GM19395 (cell line): Measurements from ENCODE around the gene WDR19.
A peak's percentile ranks its signal among the peaks of the same experiment; 100 is the strongest.
"Not testable (repeated sequence)": the region's sequence is repeated elsewhere in the genome, so short reads cannot be mapped to it uniquely, and the experiment has no call there.

ENCODE experiments used
- ATAC-seq: cut with Tn5 transposase; IDR thresholded peaks from one replicate; pipeline ENCODE4 v1.9.1; 2021; ENCODE audit warnings: mild to moderate bottlenecking, moderate library complexity; ENCODE audit not compliant: unreplicated experiment

WDR19 gene

GRCh38 chr4:39181905-39182638, at the start of gene WDR19:
Gene WDR19 (plus strand): TSS chr4:39182529. CDS start chr4:39182558, 29 bp downstream.
- ATAC-seq = peak; percentile 99

DNA sequence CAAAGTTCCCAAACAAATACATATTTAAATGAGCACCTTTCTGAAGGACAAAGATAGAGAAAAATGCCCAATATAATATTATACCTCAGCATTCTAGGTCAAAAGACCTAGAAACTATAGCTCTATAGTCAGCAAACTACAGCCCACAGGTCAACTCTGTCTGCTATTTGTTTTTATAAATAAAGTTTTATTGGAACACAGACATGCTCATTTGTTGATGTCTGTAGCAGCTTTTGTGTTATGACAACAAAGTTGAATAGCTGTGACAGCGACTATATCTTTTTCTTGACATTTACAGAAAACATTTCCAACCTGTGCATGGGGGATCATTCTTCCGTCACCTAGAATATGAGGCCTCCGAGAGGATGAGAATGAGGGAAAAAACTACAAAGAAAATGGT, 48.7 kb upstream of the WDR19 start:
- ATAC-seq = no peak

GRCh38 chr4:39134683-39135306, 47.5 kb upstream of the WDR19 start:
- ATAC-seq = no peak

DNA sequence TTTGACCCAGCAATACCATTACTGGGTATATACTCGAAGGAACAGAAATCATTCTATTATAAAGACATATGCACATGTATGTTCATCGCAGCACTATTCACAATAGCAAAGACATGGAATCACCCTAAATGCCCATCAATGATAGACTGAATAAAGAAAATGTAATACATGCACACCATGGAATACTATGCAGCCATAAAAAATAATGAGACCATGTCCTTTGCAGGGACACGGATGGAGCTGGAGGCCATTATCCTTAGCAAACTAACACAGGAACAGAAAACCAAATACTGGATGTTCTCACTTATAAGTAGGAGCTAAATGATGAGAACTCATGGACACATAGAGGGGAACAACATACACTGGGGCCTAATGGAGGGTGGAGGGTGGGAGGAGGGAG, 44.1 kb upstream of the WDR19 start:
- not testable (repeated sequence) for ATAC-seq

DNA sequence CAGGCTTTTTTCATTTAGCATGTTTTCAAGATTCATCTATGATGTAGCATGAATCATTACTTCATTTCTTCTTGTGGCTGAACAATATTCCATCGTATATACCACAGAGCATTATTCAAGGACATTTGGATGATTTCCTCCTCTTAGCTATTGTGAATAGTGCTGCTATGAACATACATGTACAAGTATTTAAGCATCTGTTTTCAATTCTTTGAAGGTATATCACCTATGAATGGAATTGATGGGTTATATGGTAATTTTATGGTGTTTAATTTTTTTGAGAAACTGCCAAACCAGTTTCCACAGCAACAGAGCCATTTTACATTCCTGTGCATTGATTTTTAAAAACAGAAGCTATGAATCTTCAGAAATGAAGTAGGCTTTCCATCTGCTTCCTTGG, 36.1 kb upstream of the WDR19 start:
- ATAC-seq = no peak

DNA sequence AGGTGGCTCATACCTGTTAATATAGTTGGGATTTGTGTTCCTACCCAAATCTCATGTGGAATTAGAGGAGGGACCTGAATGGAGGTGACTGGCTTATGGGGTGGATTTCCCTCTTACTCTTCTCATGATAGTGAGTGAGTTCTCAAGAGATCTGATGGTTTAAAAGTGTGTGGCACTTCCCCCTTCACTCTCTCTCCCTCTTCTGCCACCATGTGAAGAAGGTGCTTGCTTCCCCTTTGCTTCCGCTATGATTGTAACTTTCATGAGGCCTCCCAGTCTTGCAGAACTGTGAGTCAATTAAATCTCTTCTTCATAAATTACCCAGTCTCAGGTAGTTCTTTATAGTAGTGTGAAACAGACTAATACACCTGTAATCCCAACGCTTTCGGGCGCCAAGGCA, 28.3 kb upstream of the WDR19 start:
- ATAC-seq = no peak

GRCh38 chr4:39157520-39157919, 24.8 kb upstream of the WDR19 start:
- no peak for ATAC-seq

DNA sequence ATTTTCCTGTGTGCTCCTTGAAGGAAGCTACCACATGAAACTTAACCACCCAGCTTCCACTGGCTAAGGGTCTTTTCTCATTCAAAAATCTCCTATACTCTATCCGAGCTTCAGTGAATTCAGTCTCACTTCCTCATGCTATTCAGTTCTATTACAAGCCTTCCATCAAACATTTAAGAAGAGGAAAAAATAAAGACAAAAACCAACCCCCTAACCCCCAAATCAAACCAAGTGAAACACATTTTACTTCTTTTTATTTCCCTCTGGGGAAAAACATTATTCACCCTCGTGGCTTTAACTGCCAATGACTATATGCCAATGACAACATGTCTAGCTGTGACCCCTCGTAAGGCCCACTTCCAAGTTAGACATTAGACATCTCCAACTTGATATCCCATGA, 16.2 kb upstream of the WDR19 start:
- ATAC-seq = no peak

DNA sequence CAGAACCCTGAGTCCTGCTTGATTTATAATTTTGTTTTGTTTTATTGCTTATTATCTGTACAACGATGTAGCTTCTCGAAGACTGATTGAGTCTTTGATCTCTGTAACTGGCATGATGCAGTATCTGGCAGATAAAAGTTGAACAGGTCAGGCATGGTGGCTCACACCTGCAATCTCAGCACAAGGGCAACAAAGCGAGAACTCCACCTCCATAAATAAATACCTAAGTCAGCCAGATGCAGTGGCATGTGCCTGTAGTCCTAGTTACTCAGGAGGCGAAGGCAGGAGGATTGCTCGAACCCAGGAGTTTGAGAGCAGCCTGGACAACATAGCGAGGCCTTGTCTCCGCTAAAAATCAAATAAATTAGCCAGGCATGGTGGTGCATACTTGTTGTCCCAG, 15.7 kb upstream of the WDR19 start:
- no peak for ATAC-seq

GRCh38 chr4:39169426-39169825, 12.9 kb upstream of the WDR19 start:
- no peak for ATAC-seq

GRCh38 chr4:39170301-39170700, 12.0 kb upstream of the WDR19 start:
- ATAC-seq = no peak

DNA sequence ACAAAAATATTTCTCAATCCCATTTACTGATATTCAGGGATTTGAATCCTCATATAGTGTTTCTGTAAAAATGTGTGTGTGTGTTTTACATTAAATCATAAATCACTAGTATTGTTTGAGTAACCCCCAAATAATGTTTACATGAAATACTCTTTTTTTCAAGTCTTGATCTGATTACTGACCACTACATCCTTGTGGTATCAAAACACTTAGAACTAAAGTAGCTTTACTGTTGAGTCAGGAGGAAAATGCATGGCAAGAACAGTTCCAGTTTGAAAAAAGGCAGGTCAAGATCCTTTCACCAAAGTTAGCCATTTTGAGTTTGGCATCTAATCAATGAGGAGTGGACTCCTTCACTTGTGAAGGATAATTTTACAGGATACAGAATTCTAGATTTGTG, 3.6 kb upstream of the WDR19 start:
- no peak for ATAC-seq

DNA sequence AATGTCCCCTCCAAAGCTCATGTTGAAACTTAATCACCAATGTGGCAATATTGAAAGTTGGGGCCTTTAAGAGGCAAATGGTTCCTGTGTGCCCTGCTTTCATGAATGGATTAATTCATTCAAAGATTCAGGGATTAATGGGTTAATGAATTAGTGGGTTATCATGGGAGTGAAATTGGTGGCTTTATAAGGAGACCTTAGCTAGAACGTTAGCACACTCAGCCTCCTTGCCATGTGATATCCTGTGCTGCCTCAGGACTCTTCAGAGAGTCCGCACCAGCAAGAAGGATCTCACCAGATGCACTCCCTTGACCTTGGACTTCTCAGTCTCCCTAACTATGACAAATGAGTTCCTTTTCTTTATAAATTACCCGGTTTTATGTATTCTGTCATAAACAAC, 2.6 kb upstream of the WDR19 start:
- no peak for ATAC-seq

GRCh38 chr4:39180629-39181028, 1.7 kb upstream of the WDR19 start:
- ATAC-seq = not testable (repeated sequence)

DNA sequence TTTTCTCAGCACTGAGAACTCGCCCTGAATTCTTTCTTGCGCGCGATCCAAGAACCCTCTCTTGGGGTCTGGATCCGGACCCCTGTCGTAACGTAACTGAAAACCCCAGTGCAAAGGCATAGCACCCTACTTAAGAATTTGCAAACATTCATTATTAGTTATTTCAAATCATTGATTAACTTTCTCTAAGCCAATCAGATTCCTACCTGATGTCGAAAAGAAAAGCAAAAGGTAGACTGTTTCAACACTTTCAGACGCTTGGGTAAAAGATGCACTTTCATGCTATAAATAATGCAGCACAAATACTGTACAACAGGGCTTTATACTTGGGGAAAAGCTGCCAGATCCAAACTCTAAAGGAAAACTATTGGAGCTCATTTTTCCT, 817 bp upstream of the WDR19 start:
- no peak for ATAC-seq

- no peak for ATAC-seq
These were observed 19.6 kb downstream of the WDR19 start for GRCh38 chr4:39201963-39202362.

GRCh38 chr4:39204543-39204942, 22.2 kb downstream of the WDR19 start:
- ATAC-seq = no peak

- ATAC-seq = no peak
These were observed 22.7 kb downstream of the WDR19 start for GRCh38 chr4:39205000-39205399.

- ATAC-seq = no peak
These were observed 23.1 kb downstream of the WDR19 start for GRCh38 chr4:39205476-39205875.

DNA sequence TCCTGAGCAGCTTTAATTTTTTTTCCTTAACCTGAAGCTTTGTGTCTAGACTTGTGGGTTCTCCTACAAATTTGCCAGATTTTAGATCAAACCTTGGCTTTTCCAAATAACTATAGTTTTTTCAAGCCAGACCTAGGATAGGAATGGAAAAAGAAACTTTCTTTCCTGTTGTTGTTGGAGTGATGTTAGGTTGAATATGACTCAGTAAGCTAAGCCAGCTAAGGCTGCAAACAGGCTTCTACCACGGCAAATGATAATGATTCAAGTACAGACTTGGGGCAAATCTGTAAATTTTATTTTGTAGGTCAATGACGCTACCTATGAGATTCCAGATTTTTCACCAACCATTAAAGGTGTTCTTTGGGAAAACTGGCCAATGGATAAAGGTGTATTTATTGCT, 45.6 kb downstream of the WDR19 start:
- no peak for ATAC-seq

GRCh38 chr4:39228377-39228776, 46.0 kb downstream of the WDR19 start:
- no peak for ATAC-seq

GRCh38 chr4:39230462-39230861, 48.1 kb downstream of the WDR19 start:
- ATAC-seq = no peak

DNA sequence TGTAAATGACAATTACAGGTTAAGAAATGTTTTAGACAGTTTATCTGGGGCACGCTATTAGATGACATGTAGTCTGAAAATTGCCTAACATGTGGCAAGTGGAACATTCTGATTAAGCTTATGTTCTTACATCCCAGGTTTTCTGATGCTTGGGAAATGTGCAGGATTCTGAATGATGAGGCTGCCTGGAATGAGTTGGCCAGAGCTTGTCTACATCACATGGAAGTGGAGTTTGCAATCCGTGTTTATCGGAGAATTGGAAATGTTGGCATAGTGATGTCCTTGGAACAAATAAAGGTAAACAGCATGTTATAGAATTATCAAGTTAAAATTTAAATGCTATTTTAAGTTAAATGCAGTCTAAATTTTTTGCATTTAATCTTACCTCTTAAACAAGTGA, 49.3 kb downstream of the WDR19 start:
- no peak for ATAC-seq
